SK-N-SH treated with all-trans-retinoic acid at 6 μM for 48 hours (cell line): Measurements from ENCODE around the gene ELOA2.

Experiments used
- ATAC-seq: fragments of 200-7000 bp; cut with Tn5 transposase; 3 replicates; pipeline ENCODE4 v1.9.1; 2020; ENCODE audit warnings: mild to moderate bottlenecking, moderate library complexity
- ARNTL ChIP-seq: fragments of 450-650 bp; formaldehyde crosslinking; IDR thresholded peaks from 2 replicates; pipeline ENCODE4 v1.5.0; 2020; ENCODE audit warnings: low read depth, mild to moderate bottlenecking, moderate library complexity, borderline replicate concordance
- BACH2 ChIP-seq: fragments of 250-450 bp; sonication (Bioruptor Pico); IDR thresholded peaks from 2 replicates; pipeline ENCODE4 v1.9.0; 2021; ENCODE audit warnings: mild to moderate bottlenecking, borderline replicate concordance
- CSDC2 ChIP-seq: fragments of 250-450 bp; sonication (Bioruptor Pico); IDR thresholded peaks from 2 replicates; pipeline ENCODE4 v1.5.0; 2020; ENCODE audit warnings: mild to moderate bottlenecking, moderate library complexity
- CSRNP3 ChIP-seq: fragments of 250-450 bp; sonication (Bioruptor Pico); IDR thresholded peaks from 2 replicates; pipeline ENCODE4 v1.5.1; 2021; ENCODE audit warnings: mild to moderate bottlenecking, moderate library complexity
- GLIS3 ChIP-seq: fragments of 250-450 bp; sonication (Bioruptor Pico); IDR thresholded peaks from 2 replicates; pipeline ENCODE4 v1.5.0; 2020; ENCODE audit warnings: mild to moderate bottlenecking, moderate library complexity
- OSR1 ChIP-seq: fragments of 250-450 bp; sonication (Bioruptor Pico); IDR thresholded peaks from 2 replicates; pipeline ENCODE4 v1.8.0; 2022; ENCODE audit warnings: moderate library complexity, mild to moderate bottlenecking, inconsistent platforms
- PATZ1 ChIP-seq: fragments of 250-450 bp; sonication (Bioruptor Pico); IDR thresholded peaks from 2 replicates; pipeline ENCODE4 v1.8.0; 2020; ENCODE audit warnings: mild to moderate bottlenecking, moderate library complexity, borderline replicate concordance
- RARB ChIP-seq: fragments of 250-450 bp; sonication (Bioruptor Pico); IDR thresholded peaks from 2 replicates; pipeline ENCODE4 v1.8.0; 2021; ENCODE audit warnings: mild to moderate bottlenecking, moderate library complexity
- SNAI2 ChIP-seq: fragments of 250-450 bp; sonication (Bioruptor Pico); IDR thresholded peaks from 2 replicates; pipeline ENCODE4 v1.5.0; 2020; ENCODE audit warnings: mild to moderate bottlenecking, moderate library complexity
- TCF4 ChIP-seq: fragments of 250-450 bp; sonication (Bioruptor Pico); IDR thresholded peaks from 2 replicates; pipeline ENCODE4 v1.8.0; 2021; ENCODE audit warnings: mild to moderate bottlenecking, moderate library complexity, borderline replicate concordance
- TOX ChIP-seq: fragments of 250-450 bp; sonication (Bioruptor Pico); IDR thresholded peaks from 2 replicates; pipeline ENCODE4 v1.8.0; 2021; ENCODE audit warnings: mild to moderate bottlenecking, moderate library complexity, borderline replicate concordance
- ZC3H10 ChIP-seq: fragments of 250-450 bp; sonication (Bioruptor Pico); IDR thresholded peaks from 2 replicates; pipeline ENCODE4 v1.5.1; 2021; ENCODE audit warnings: mild to moderate bottlenecking, moderate library complexity
- ZFP3 ChIP-seq: fragments of 250-450 bp; sonication (Bioruptor Pico); IDR thresholded peaks from 2 replicates; pipeline ENCODE4 v1.5.0; 2020; ENCODE audit warnings: mild to moderate bottlenecking, moderate library complexity
- ZFP30 ChIP-seq: fragments of 450-650 bp; formaldehyde crosslinking; IDR thresholded peaks from 2 replicates; pipeline ENCODE4 v1.5.0; 2022; ENCODE audit warnings: mild to moderate bottlenecking, moderate library complexity
- ZNF565 ChIP-seq: fragments of 450-650 bp; formaldehyde crosslinking; conservative IDR thresholded peaks from 2 replicates; pipeline ENCODE4 v1.5.0; 2020; ENCODE audit warnings: low read depth, mild to moderate bottlenecking, moderate library complexity
- ZNF70 ChIP-seq: fragments of 450-650 bp; formaldehyde crosslinking; IDR thresholded peaks from 2 replicates; pipeline ENCODE4 v1.5.0; 2020; ENCODE audit warnings: mild to moderate bottlenecking, moderate library complexity
- ZNF8 ChIP-seq: fragments of 450-650 bp; formaldehyde crosslinking; IDR thresholded peaks from 2 replicates; pipeline ENCODE4 v1.5.0; 2020; ENCODE audit warnings: mild to moderate bottlenecking, moderate library complexity
- TF ChIP-seq, protein P1 (sequence below): fragments of 250-450 bp; sonication (Bioruptor Pico); IDR thresholded peaks from 2 replicates; pipeline ENCODE4 v1.8.0; 2021; ENCODE audit warnings: low read depth, mild to moderate bottlenecking, moderate library complexity, borderline replicate concordance
- TF ChIP-seq, protein P2 (sequence below): fragments of 250-450 bp; sonication (Bioruptor Pico); IDR thresholded peaks from 2 replicates; pipeline ENCODE4 v1.5.1; 2020; ENCODE audit warnings: low read depth, mild to moderate bottlenecking, moderate library complexity
- TF ChIP-seq, protein P3 (sequence below): fragments of 250-450 bp; sonication (Bioruptor Pico); IDR thresholded peaks from 2 replicates; pipeline ENCODE4 v1.5.0; 2020; ENCODE audit warnings: mild to moderate bottlenecking, moderate library complexity

The ELOA2 gene

GRCh38 chr18:47063096-47063495 lies 27.7 kb upstream of the ELOA2 start:
- no peak for ATAC-seq
- TF ChIP-seq ZFP3 (CRISPR knock-in tag) (no peak), PATZ1 (CRISPR knock-in tag) (no peak), BACH2 (CRISPR knock-in tag) (no peak), ZFP30 (no peak), GLIS3 (CRISPR knock-in tag) (no peak), CSRNP3 (no peak), ARNTL (CRISPR knock-in tag) (no peak), OSR1 (CRISPR knock-in tag) (no peak), ZNF8 (CRISPR knock-in tag) (no peak), SNAI2 (CRISPR knock-in tag) (no peak), CSDC2 (CRISPR knock-in tag) (no peak)
- TF ChIP-seq, protein P1, sequence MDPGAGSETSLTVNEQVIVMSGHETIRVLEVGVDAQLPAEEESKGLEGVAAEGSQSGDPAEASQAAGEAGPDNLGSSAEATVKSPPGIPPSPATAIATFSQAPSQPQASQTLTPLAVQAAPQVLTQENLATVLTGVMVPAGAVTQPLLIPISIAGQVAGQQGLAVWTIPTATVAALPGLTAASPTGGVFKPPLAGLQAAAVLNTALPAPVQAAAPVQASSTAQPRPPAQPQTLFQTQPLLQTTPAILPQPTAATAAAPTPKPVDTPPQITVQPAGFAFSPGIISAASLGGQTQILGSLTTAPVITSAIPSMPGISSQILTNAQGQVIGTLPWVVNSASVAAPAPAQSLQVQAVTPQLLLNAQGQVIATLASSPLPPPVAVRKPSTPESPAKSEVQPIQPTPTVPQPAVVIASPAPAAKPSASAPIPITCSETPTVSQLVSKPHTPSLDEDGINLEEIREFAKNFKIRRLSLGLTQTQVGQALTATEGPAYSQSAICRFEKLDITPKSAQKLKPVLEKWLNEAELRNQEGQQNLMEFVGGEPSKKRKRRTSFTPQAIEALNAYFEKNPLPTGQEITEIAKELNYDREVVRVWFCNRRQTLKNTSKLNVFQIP (CRISPR knock-in tag): no peak
- TF ChIP-seq, all 23 proteins: peak for 0

DNA sequence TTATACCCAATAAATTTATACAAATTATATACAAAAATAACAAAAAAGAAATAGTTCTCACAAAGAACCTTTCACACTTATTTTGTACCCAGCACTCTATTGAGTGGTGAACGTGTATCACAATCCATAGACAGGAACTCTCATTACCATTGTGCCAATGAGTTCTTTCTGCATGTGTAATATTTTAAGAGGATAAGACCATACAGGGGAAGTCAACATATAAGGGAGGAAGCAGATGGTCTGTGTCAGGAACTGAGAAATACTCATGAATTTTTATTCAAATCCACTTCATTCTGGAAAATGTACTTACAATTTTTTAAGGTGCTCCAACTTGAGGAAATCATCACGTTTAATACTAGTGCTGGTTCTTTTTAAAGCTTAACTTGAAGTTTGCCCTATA lies 27.1 kb upstream of the ELOA2 start:
- TF ChIP-seq ZFP3 (CRISPR knock-in tag) (no peak), OSR1 (CRISPR knock-in tag) (no peak), ZNF8 (CRISPR knock-in tag) (no peak), ZNF565 (no peak), TCF4 (no peak)
- TF ChIP-seq, protein P2, sequence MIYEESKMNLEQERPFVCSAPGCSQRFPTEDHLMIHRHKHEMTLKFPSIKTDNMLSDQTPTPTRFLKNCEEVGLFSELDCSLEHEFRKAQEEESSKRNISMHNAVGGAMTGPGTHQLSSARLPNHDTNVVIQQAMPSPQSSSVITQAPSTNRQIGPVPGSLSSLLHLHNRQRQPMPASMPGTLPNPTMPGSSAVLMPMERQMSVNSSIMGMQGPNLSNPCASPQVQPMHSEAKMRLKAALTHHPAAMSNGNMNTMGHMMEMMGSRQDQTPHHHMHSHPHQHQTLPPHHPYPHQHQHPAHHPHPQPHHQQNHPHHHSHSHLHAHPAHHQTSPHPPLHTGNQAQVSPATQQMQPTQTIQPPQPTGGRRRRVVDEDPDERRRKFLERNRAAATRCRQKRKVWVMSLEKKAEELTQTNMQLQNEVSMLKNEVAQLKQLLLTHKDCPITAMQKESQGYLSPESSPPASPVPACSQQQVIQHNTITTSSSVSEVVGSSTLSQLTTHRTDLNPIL (CRISPR knock-in tag): no peak
- no peak for ATAC-seq

DNA sequence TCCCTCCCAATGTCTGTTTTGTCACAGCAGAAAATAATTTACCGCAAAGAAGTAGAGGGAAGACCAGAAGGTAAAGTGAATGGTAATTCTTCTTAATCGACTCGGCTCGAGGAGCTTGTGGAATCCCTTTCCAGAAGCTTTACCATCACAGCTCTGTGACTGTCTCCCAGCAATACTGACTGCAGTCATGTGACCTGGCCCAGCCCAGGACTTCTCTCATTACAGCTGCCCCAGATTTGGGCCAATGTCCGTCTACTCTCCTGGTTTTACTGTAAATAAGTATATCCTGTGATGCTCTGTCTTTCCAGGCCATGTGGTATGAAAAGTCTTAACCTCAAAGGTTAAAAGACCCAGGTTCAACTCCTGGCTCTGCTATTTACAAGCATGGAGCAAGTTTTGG lies 18.9 kb upstream of the ELOA2 start:
- no peak for ATAC-seq
- TF ChIP-seq ZFP30: no peak
- no peak for TF ChIP-seq RARB (CRISPR knock-in tag)
- TF ChIP-seq TOX (CRISPR knock-in tag): no peak
- no peak for TF ChIP-seq TCF4
- no peak for TF ChIP-seq ZC3H10 (CRISPR knock-in tag)
- TF ChIP-seq ZNF70: no peak
- no peak for TF ChIP-seq SNAI2 (CRISPR knock-in tag)
- TF ChIP-seq, protein P3, sequence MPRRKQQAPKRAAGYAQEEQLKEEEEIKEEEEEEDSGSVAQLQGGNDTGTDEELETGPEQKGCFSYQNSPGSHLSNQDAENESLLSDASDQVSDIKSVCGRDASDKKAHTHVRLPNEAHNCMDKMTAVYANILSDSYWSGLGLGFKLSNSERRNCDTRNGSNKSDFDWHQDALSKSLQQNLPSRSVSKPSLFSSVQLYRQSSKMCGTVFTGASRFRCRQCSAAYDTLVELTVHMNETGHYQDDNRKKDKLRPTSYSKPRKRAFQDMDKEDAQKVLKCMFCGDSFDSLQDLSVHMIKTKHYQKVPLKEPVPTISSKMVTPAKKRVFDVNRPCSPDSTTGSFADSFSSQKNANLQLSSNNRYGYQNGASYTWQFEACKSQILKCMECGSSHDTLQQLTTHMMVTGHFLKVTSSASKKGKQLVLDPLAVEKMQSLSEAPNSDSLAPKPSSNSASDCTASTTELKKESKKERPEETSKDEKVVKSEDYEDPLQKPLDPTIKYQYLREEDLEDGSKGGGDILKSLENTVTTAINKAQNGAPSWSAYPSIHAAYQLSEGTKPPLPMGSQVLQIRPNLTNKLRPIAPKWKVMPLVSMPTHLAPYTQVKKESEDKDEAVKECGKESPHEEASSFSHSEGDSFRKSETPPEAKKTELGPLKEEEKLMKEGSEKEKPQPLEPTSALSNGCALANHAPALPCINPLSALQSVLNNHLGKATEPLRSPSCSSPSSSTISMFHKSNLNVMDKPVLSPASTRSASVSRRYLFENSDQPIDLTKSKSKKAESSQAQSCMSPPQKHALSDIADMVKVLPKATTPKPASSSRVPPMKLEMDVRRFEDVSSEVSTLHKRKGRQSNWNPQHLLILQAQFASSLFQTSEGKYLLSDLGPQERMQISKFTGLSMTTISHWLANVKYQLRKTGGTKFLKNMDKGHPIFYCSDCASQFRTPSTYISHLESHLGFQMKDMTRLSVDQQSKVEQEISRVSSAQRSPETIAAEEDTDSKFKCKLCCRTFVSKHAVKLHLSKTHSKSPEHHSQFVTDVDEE (CRISPR knock-in tag): no peak
- TF ChIP-seq OSR1 (CRISPR knock-in tag): no peak
- no peak for TF ChIP-seq ZNF565
- TF ChIP-seq CSDC2 (CRISPR knock-in tag): no peak
- TF ChIP-seq CSRNP3: no peak
- no peak for TF ChIP-seq GLIS3 (CRISPR knock-in tag)
